ENCODE measurements around the gene KCNIP3.

DNA sequence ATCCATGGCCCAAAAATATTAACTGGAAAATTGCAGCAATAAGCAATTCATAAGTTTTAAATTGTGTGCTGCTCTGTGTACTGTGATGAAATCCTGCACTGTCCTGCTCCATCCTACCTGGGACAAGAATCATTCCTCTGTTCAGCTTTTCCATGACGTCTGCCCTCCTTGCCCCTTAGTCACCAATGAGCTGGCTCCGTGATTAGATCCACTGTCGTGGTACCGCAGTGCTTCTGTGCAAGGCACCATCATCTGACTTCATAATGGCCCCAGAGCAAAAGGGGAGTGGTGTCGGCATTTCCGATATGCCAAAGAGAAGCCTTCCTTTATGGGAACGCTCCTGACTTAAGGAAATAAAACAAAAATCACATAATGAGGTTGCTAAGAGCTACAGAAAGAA is 101.9 kb downstream of the KCNIP3 start:
- TF ChIP-seq, protein P1, sequence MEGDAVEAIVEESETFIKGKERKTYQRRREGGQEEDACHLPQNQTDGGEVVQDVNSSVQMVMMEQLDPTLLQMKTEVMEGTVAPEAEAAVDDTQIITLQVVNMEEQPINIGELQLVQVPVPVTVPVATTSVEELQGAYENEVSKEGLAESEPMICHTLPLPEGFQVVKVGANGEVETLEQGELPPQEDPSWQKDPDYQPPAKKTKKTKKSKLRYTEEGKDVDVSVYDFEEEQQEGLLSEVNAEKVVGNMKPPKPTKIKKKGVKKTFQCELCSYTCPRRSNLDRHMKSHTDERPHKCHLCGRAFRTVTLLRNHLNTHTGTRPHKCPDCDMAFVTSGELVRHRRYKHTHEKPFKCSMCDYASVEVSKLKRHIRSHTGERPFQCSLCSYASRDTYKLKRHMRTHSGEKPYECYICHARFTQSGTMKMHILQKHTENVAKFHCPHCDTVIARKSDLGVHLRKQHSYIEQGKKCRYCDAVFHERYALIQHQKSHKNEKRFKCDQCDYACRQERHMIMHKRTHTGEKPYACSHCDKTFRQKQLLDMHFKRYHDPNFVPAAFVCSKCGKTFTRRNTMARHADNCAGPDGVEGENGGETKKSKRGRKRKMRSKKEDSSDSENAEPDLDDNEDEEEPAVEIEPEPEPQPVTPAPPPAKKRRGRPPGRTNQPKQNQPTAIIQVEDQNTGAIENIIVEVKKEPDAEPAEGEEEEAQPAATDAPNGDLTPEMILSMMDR (IDR thresholded peaks at IDR 0.05; ENCODE audit: low read depth, low read length), result no peak
- no peak for TF ChIP-seq EZH2phosphoT487 (IDR thresholded peaks at IDR 0.05; ENCODE audit: low read depth)
